GM19238 (cell line): ENCODE results near the gene EVPL.
"Not testable (repeated sequence)": the region's sequence is repeated elsewhere in the genome, so short reads cannot be mapped to it uniquely, and the experiment has no call there.

ENCODE experiments used
- DNase-seq: peaks from one replicate; pipeline ENCODE4 v3.0.0; 2011; ENCODE audit warnings: low spot score; ENCODE audit not compliant: insufficient read length

The EVPL gene

DNA sequence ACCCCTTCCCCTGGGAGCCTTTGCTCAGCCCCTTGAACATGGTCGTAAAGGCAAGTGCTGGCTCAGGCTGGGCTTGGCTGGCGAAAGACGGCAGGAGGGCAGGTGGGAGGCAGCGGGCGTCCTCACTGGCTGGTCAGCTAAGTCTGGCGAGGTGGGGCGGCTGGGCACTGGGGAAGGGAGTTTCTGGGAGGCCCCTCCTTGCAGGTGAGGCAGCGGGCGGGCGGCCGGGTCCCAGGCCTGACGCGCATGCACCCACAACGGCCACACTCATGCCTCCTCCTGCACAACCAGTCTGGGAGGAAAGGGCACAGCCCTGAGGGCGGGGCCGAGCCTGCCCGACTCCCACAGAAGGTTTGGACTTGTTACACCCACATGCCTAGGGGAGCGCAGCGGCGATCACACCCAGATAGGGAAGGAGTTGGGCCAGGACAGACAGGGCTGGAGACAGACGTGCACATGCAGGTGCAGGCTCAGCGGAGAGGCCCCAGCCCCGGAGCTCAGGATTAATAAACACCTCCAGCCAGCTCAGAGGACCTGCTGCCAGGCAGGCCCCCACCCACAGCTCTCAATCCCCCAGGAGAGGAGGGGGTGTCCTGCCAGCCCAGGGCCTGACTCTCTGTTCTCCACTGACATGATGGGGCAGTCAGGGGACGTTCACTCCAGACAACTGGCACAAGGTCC is at the start of gene EVPL:
EVPL (minus strand) TSS at position 148 of the 681 bp plus-strand sequence; CDS start at position 40, 108 bp downstream.
- no peak for DNase-seq

DNA sequence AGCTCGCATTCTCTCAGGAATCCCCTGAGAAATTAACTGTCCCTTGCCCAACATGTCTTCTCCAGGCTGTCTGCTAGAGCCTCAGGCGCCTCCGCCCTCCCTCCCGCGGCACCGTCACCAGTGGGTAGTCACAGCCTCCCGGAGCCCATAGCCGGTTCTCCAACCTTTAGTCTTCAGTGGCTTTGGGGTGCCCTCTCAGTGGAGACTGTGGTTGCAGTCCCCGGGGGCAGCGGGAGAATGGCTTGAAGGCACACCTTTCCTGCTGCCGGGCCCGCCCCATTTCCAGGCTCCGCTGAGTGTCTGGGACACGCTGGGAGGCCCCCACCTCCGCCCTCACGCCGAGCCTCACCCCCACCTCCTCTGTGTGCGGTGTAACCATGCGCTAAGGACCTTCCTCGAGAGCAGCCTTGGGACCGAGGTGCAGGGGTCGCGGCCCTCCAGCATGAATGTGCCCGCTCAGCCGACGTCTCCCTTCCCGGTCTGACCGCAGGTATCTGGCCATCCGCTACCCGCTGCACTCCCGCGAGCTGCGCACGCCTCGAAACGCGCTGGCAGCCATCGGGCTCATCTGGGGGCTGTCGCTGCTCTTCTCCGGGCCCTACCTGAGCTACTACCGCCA is 49.1 kb upstream of the EVPL start:
- no peak for DNase-seq

DNA sequence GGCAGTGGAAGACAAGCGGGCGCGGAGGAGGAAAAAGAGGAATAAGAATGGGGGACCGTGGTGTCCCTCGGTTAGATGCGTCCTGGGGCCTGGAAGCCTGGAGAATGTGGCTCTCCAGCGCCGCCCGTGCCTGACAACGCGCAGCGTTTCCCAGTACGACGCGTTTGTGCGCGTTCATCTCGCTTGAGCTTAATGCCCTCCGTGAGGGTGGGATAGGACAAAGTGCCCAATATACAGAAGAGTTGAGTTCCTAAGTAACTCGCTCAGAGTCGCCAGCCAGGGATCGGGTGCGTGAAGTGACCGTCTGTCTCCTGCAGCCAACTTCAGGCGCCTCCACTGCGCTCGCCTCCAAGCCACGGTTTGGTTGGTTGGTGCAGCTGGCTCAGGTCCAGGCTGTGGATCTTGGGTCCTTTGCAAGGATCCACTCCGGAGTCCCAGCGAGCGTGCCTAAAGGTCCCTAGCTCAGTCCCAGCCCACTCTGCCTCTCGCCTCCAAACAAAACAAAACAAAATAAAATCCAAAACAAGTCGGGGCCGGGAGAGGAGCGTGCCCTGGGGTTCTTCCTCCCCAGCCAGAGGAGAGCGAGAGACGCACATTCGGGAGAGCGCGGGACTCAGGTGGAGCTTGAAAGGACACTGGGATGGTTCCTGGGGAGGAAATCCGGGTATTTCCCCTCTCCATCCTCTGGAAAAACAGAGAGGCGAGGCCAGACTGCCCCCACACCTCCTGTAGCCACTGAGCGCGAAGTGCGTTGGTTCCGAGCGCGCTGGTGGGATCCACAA is 48.4 kb upstream of the EVPL start:
- DNase-seq, result no peak

DNA sequence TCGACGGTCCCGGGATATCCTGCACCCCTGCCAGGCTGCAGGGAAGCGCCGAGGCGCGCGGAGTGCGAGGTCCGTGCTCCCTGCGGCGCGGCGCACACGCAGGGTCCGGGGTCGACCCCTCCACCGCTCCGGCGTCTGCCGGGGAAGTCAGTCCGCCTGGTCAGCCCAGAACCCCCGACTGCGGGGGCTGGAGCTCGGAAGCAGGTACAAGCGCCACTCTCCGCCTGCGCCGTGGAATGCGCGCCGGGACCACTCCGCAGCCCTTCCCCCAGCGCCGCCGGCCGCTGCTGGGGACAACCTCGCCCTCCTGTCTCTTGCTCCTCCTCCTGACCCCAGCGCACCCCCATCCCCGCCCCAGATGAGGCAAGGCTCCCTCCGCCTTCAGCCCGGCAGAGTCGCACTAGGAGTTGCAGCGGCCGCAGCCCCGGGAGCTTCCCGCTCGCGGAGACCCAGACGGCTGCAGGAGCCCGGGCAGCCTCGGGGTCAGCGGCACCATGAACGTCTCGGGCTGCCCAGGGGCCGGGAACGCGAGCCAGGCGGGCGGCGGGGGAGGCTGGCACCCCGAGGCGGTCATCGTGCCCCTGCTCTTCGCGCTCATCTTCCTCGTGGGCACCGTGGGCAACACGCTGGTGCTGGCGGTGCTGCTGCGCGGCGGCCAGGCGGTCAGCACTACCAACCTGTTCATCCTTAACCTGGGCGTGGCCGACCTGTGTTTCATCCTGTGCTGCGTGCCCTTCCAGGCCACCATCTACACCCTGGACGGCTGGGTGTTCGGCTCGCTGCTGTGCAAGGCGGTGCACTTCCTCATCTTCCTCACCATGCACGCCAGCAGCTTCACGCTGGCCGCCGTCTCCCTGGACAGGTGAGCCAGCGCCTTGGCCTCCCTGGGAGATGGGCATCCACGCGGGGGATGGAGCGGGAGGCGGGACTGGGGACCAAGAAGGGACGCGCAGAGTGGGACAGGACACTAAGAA is 47.6 kb upstream of the EVPL start, which contains the start of gene GALR2:
GALR2 (plus strand) TSS at position 392 of the 974 bp plus-strand sequence; CDS start at position 495, 103 bp downstream.
- DNase-seq, result no peak

DNA sequence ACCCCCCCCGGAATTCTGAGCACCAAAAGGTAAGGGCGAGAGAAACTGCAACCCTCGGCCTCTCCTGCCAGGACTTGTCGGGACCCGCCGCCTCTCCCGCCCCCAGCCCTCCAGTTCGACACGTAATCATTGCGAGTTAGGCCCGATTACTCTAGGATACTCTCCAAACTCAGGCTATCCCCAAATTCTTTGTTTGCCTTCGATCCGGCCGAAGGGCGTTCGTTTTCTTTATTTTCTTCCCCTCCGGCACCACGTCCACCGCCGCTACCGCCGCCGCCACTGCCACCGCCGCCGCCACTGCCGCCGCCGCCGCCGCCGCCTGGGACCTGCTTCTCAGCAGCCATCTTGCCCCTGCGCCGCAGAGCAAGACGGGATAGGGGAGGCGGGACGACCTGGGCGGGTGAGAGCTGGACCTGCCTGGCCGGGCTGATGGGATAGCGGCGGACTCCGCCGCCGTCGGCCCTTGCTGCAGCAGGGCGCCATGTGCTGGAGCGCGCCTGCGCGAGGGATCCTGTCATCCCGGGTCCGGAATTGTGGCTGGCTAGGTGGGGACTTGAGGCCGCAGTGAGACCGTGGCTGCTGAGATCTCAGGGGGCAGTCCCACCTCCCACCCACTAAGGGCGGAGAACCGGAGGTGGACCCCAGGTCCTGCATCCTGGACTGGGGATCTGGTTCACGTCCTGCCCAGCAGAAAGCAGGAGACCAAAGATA is 45.2 kb upstream of the EVPL start, which contains the start of gene SRP68:
SRP68 (minus strand) TSS at position 370 of the 711 bp plus-strand sequence; CDS start at position 344, 26 bp downstream.
- DNase-seq, result peak; percentile 97

DNA sequence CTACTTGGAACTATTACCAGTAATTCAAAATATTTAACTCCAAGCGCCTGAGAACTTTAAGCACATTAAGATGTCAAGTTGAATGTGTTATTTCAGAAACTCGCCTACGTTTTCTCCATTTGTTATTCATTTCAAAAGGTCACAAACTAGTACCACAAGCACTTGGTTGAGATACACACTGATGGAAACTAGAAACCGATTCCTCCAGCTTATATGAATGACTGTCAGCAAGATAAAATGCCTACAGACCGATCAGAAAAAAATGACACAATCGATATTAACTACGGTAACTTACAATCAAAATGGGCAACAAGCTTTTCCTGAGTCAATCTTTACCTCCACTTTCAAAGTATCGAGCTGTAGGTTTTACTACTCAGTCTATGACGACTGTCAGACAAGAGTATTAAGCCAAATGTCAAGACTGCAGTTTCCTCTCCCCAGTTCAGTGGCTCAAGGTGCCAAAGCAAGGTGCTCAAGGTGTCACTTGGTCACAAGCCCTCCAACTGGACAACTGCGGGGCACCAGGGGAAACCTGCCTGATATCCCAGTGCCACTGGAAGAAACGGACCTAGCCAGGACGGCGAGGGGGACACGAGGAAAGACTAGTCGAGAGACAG is 44.5 kb upstream of the EVPL start:
- DNase-seq, result no peak

DNA sequence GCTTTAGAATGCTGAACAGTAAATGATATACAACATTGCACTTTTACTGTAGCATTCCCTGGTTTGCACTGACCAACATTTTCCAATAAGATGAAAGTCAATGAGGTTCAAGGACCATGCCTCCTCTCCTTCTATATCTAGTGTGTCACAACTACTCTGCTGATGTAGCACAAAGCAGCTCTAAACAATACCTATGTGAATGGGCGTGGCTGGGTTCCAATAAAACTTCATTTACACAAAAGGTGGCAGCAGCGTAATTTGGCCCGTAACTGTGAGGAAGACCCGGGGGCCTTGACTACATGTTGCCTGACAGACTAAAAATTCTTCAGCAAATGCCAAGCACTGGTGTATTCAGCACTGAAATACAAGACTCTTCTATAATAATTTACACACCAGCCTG is 38.7 kb upstream of the EVPL start:
- DNase-seq, result no peak

DNA sequence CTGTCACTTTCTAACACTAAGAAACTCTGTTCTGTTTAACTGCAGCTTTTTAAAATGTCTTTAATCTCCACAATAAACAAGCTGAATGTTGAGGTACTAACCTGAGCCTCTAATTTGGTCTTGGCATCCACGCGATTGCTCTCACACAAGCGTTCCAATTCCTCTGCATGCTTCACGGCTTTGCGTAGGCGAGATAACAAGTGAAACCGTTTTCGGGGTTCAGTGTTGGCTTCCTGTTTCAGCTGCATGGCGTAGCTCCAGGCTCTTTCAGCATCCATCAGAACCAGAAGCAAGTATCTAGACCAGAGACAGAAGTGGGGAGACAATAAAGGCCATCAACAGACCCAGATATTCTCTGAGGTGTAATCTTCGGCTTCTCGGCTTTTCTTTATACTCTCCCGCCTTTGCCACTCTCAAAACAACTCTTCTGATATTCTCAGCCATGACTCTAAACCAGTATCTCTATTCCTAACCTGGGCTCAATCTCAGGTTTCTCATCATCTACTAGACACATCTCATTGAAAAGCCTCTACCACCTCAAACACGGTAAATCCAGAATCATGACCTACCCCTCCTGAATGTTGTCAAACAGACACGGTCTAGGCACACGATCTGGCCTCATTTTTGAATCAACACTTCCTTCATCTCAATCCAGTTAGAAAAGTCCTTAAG is 36.9 kb upstream of the EVPL start:
- no peak for DNase-seq

DNA sequence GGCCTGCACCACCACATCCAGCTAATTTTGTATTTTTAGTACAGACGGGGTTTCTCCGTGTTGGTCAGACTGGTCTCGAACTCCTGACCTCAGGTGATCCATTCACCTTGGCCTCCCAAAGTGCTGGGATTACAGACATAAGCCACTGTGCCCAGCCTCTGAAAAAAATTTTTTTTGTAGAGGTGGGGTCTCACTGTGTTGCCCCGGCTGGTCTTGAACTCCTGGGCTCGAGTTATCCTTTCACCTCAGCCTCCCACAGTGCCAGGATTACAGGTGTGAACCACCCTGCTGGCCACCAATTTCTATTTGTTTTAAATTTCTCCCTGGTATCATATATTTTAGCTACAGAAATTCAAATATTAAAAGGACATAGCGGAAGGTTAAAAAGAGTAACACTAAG is 31.2 kb upstream of the EVPL start:
- DNase-seq, result not testable (repeated sequence)

DNA sequence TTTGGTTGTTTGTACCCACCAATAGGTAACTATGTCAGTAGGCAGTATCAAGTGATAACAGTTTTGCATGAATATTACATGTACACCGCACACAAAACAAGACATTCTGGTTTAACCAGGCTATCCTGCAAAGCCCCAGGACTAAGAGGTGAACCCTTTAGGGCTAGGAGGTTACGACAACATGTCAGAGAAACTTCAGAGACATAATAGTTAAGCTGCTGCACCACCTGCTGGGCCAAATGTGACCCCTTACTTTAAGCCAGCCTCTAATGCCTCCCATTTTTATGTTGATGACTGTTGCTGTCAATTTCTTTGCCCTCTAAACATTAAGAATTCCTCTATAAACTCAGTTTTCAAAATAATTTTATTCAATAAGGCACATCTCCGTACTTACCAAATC is 29.8 kb upstream of the EVPL start:
- no peak for DNase-seq

DNA sequence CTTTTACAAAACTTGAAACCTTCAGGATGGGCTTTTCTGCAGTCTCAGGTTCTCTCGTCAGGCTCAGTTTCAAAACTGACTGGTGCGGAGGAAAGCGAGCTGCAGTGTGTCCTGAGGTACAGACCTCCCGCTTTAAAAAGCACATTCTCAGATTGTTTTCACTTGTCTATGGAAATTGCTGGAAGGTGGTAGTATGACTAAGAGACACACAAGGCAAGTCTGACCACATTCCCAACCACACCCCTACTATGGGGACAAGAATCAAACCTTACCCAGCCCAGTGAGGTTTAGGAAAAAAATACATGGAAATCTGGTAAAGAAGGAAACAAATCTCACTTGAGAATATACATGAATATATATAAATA is 27.0 kb upstream of the EVPL start:
- no peak for DNase-seq

DNA sequence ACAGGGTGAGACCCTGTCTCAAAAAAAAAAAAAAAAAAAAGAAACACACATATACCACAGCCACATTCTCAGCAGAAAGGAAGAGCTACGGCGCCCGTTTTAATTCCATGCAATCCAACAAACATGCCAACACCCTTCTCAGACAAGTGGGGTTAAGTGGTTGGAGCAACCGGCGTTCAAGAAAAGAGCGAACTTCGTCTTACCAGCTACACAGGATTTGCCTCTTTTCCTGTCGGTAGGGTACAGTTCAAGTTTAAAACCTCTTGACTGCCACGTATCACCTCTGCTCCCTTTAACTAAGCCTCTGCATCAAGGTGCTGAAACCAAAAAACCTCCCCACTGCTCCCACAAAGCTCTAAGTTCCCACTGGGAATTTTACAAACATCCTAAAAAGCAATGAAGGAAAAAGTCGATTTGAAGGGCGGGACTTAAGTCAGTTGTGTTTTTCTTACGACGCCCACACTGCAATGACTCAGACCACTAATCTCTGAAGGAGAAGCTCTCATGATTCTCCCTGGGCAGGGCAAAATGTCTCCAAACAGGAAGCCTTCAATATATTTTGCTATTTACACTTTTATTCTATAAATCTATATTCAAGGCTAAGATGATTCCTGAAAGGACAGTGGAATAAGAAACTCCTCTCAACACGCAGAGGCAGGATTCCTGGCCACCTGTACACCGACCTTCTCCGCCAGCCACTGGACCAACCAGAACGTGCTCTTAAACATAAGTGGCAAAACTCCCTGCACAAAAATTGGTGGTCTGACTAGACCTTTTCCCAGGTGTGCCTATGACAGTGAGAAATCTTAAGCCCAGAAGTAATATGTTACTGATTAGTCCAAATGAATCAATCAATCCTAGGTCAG is 26.4 kb upstream of the EVPL start:
- DNase-seq, result no peak

DNA sequence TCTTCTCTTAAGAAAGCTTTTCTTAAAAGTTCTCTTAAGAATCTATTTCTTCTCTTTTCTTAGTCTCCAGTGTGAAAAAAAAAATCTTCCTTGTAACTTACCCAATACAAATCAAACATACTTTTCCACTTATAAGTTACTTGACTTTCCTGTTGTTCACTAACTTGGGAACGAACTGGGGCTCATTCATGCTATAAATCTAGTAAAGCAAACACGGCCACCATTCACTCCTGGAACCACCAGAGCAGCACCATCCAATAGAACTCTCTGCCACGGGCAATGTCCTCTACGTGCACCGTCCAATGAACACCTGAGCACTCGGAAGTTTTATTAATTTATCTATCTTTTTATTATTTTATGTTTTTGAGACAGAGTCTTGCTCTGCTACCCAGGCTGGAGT is 24.5 kb upstream of the EVPL start:
- no peak for DNase-seq

DNA sequence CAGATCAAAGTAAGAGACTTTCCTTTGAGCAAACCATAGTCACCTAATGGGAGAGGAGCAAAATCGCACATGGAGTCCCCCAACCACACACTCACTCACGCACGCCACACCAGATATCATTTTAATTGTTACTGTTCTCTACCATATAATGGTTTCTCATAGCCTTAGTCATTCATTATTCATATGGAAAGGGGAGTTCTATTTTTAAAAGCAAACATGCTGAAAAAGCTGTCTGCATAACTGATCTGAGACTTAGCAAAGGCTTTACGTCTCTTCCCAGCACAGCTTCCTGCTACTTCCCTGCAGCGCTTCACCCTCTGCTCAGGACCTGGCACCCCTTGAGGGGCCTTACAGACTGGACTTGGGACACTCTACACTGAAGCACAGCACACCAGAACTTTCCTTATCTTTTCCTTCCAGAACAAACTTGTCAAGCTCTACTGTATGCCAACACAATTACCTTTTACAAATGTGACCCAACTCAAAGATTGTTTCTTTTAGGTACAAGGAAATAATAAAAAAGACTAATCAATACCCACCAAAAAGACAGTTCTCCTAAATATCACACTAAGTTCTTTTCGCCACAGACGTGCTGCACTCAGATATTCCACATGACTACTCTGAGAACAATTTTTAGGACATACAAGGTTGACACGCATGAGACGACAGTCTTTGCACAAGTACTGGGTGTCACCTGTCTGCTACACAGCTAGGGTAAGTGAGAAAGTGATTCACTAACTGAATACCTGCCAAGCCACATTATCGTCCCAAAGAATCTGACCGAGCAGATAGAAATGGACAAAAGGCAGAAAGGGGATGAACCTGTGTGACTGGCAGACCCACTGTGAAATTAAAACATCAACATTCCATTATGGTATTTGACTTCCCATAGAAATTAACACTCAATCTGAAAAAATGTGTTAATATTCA is 23.7 kb upstream of the EVPL start:
- no peak for DNase-seq

DNA sequence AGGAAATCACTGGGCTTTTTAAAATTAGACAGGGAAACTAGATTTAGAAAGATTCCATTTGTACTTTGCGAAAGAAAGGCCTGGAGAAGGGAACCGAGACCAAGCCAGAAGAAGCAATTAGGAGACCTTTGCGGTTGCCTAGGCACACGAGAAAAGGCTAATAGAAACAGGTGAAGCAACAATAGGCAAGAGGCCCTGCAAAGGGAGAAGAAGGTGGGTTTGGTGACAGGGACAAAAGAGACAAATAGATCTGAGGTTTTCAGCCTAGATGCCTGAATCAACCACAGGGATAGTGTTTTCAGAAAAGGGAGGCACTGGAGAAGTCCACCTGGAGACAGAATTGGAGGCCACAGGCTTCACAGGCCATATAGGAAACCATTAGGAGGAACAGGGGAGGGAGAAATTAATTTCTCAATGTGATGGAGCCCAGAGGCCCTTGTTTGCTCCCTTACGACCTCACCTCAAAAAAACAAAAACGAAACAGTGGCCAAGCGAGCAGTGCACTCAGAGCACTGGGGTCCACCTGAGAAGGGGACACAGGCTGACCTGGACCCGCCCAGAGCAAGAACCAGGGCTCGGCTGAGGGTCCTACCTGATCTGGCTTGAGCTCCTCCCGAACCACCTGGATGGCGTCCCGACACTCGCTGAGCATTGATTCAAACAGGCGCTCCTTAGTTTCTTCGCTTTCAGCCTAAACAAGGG is 22.9 kb upstream of the EVPL start:
- no peak for DNase-seq

DNA sequence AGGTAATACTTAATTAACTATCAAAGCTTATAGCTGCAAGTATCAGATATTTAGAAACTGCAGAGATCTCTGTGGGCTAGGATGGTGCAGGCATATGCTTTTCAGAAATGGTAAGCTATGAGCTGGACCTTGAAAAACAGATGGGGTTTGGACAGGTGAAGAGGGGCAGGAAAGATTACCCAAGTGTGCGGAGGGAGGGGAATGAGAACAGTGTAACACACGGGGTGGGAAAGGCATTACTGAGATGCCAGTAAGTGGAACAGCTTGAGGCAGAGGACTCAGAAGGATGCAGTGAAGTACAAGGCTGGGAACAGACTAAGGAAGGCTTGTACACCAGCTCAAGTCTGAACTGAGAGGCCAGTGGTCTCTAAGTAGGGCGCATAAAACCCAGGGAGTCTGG is 22.1 kb upstream of the EVPL start:
- DNase-seq, result no peak

DNA sequence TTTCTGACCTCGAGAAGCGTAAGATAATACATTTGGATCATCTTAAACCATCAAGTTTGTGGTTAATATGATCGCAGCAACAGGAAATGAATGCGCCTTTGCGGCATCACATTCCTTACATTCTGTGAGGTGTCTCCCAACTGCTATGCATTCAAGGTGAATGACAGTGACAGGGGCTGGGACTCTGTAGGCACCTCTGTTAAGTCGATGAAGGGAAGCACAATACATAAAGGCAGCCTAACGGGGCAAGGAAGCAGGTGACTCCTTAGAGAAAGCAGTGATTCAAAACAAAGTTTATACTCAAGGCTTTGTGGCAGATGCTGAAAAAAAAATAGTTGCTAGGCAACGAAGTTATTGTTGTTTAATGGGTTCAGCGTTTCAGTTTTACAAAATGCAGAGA is 21.6 kb upstream of the EVPL start:
- DNase-seq, result no peak
